ENCODE data around the gene TOGARAM2.

TOGARAM2 gene

DNA sequence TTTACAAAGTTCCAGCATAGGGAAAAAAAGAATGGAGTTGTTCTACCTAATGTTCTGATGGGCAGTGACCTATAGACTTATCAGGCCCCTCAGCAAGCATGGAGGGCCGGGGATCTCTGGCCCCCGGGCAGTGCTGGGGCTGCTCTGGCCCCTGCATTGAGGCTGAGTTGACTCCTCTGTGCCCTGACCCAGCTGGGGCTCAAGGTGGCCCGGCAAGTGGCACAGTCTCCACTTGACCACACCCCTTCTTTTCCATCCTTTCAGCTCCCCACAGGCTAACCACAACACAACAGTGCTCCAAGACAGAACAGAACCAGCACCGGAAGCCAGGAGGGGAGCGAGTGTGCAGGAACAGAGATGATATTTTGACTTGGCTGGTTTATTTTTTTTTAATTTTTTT lies 19.9 kb downstream of the TOGARAM2 start:
- TF ChIP-seq GATA3 (IDR thresholded peaks at IDR 0.05; ENCODE audit: low read depth, low read length) (no peak), GATA2 (IDR thresholded peaks at IDR 0.05; ENCODE audit: low read depth, low read length) (no peak)

DNA sequence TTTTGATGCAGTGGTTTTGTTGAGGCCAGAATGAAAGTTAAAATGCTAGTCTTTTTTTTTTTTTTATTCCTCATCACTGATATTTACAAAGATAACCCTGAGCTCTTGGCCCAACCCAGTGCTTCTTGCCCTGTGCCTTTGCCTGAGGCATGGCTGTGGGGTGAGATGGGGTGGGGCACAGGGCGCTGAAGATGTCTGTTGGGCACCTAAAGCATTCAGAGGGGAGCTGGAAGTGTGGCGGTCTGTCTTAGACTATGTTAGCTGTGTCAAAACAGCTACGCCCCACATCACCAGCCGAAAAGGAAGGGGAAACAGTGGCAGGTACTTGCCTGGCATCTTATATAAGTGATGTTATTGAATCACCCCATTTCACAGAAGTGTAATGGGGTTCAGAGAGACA lies 20.7 kb downstream of the TOGARAM2 start:
- TF ChIP-seq GATA2 (IDR thresholded peaks at IDR 0.05; ENCODE audit: low read depth, low read length) (no peak), GATA3 (IDR thresholded peaks at IDR 0.05; ENCODE audit: low read depth, low read length) (no peak)

DNA sequence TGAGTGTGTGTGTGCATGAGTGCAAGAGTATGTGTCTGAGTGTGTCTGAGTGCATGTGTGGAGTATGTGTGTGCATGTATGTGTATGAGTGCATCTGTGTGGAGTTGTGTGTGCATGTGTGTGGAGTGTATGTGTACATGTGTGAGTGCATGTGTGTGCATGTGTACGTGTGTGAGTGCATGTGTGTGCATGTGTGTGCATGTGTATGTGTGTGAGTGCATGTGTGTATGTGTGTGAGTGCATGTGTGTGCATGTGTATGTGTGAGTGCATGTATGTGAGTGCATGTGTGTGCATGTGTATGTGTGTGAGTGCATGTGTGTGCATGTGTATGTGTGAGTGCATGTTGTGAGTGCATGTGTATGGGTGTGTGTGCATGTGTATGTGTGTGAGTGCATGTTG lies 23.7 kb downstream of the TOGARAM2 start:
- no peak for TF ChIP-seq GATA3 (IDR thresholded peaks at IDR 0.05; ENCODE audit: low read depth, low read length)
- TF ChIP-seq GATA2 (IDR thresholded peaks at IDR 0.05; ENCODE audit: low read depth, low read length), result no peak

DNA sequence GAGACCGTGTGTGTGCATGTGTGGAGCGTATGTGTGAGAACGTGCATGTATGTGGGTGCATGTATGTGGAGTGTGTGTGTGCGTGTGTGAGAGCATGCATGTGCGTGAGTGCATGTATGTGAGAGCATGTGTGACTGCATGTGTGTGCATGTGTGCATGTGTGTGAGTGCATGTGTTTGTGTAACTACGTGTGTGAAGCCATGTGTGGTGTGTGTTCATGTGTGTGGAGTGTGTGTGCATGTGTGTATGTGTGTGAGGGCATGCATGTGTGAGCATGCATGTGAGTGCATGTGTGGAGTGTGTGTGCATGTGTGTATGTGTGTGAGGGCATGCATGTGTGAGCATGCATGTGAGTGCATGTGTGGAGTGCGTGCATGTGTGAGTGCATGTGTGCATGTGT lies 24.2 kb downstream of the TOGARAM2 start:
- TF ChIP-seq GATA3 (IDR thresholded peaks at IDR 0.05; ENCODE audit: low read depth, low read length) (no peak), GATA2 (IDR thresholded peaks at IDR 0.05; ENCODE audit: low read depth, low read length) (no peak)

DNA sequence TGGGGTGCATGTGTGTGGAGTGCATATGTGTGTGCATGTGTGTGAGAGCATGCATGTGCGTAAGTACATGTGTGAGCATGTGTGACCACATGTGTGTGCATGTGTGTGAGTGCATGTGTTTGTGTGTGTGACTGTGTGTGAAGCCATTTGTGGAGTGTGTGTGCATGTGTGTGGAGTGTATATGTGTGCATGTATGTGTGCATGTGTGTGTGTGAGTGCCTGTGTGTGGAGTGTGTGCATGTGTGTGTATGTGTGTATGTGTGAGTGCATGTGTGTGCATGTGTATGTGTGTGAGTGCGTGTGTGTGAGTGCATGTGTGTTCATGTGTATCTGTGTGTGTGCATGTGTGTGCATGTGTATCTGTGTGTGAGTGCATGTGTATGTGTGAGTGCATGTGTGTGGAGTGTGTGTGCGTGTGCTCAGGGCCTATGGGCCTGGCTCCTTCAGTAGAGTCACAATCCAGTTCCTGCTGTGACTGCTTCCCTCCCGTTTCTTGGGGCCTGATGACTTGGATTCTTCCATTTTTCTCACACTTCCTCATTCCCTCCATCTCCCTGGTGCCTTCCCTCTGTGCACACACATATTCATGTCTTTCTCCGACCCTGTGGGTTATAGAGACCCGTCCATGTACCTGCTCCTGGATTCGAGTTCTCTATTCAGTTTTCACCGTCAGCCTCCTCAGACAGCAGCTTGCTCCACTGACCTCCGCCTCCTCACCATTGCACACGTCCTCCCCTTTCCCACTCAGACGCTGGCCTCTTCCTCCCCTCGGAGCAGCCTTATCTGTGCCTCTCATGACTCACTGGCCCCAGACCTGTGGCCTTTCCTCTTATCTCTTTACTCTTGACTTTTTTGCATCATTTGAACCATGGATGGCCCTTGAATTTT lies 25.2 kb downstream of the TOGARAM2 start:
- TF ChIP-seq GATA2 (IDR thresholded peaks at IDR 0.05; ENCODE audit: low read depth, low read length) (no peak), GATA3 (IDR thresholded peaks at IDR 0.05; ENCODE audit: low read depth, low read length) (no peak)

DNA sequence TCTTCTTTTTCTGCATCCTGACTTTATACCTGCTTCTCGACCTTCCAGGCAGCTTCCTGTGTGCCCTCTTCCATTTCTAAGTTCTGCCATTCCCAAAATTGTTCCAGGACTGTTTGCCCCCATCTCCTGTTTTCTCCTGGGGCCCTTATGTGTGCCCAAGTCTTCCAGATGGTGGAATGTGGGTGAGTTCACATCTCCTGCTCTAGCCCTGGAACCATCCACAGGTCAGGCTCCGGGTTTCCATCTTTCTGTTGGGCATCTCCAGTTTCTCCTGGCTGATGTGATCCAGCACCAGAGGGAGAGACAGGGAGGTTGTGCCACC lies 25.8 kb downstream of the TOGARAM2 start:
- TF ChIP-seq GATA3 (IDR thresholded peaks at IDR 0.05; ENCODE audit: low read depth, low read length) (no peak), GATA2 (IDR thresholded peaks at IDR 0.05; ENCODE audit: low read depth, low read length) (no peak)

DNA sequence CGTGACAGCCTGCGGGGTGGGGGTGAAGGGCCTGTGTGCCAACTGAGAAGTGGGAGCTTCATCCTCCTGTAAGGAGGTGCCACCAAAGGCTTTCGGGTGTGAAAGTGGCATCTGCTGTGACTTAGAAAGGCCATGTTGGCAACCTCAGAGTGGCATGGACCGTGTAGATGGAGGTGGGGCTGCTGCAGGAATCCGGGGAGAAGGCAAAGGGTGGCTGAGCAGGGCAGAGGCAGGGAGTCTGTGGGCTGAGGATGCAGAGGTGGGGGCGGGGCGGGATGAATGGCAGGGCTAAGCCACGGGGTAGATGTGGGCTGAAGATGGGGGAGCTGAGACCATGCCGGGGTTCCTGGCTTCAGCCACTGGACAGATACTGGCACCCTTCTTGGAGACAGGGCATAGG lies 28.2 kb downstream of the TOGARAM2 start:
- TF ChIP-seq GATA3 (IDR thresholded peaks at IDR 0.05; ENCODE audit: low read depth, low read length), result no peak

DNA sequence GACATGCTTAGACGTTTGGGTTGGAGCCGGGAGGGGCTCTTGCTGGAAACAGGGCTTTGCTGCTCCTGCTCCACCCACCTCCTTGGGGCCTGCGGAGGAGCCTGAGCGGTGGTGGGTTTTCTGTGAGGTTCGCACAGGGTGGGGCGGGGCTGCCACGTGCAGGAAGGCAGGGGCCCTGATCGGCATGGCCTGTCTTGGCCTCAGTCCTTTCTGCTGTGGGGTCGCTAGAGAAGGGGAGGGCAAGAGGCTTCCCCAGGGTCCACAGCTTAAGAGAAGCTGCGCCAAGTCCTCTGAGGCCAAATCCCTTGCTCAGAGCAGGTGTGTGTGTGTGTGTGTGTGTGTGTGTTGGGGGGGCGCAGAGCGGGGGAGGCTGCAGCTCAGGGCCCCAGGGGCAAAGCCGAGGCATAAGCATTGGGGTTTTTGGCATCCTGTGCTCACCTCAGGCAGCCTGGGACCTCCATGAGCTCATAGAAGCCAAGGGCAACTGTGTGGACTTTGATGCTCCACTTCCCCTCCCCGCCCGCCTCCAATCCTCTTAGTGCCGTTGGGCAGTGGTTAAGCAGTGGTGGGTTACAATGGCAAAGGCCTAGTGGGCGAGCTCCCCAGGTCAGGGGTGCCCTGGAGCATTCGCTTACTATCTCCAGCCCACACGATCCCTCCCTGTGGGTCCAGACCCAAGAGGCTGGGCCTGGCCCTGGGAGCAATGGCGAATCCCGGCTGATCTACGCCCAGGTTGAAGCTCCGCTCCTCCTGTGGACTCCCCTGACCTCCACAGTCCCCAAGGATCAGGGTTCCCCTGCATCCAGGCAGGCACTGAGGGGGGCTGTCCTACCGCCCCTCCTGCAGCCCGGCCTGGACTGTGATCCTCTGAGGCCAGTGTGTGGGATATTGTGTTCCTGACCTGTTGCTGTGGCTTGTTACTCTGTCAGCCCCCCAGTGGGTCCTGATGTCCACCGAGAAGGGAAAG lies 28.9 kb downstream of the TOGARAM2 start:
- no peak for TF ChIP-seq GATA3 (IDR thresholded peaks at IDR 0.05; ENCODE audit: low read depth, low read length)

DNA sequence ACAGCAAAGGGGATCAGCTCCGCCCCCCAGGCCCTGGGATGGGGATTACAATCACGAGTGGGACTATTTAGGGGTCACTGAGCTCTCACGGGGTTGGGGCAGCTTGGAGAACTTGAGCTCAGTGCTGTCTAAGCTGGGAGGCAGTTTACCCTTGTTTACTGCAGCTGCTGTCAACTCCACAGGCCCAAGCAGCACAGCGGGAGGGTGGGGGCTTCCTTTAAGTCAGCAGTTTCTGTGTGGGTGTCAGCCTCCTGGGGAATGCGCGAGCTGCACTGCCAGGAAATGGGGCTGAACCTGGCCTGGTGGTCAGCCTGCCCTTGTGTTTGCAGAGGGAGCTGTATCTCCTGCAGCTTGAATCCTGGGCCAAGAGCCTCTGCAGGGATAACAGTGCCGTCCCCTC lies 29.8 kb downstream of the TOGARAM2 start:
- TF ChIP-seq GATA2 (IDR thresholded peaks at IDR 0.05; ENCODE audit: low read depth, low read length), result no peak

DNA sequence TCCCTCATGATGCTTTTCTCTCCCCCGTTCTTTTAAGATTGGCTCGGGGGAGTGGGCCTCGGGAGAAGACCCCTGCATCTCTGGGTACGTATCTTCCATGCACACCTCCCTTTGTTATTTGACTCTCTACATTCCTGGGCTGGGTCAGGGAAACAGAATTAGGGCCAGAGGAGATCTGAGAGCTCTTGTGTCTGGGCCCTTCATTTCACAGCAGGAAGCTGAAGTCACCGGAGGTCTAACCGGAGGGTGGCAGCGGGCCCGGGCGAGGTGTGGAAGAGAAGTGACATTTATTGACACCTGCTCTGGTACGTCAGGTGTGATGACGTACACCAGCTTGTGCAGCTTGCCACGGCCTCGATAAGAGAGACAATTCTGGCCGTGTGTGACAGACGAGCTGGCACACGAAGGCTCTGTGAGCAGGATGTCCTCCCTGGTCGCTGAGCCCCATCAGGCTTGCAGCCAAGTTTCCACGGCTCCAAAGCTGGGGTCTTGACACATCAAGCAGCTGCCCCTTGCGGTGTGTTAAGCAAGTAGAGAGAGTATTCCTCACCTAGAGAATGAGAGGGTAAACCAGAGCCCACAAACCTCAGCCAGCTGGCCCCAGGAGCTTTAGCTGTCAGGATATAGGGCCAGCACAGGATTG lies 30.4 kb downstream of the TOGARAM2 start:
- TF ChIP-seq GATA2 (IDR thresholded peaks at IDR 0.05; ENCODE audit: low read depth, low read length) (no peak), GATA3 (IDR thresholded peaks at IDR 0.05; ENCODE audit: low read depth, low read length) (no peak)

DNA sequence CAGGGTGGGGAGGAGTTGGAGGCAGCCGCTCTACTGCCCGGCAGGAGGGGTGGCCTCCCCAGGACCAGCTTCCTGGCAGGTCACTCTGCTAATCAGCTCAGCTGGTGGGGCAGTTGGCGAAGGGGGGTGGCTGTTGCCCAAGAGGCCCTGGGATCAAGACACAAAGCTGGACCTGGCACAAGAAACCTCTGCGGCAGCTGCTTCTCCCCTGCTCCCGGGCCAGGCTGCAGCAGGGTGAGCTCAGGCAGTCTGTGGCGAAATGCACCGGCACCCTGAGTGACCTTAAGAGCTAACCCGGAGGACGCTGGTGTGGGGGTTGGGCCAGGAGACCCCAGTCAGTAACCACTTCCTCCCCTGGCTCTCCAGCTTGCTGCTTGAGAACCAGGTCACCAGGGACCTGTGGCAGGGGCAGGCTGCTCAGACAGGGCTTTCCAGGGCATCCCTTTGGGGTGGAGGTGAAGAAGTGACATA lies 31.1 kb downstream of the TOGARAM2 start:
- TF ChIP-seq GATA3 (IDR thresholded peaks at IDR 0.05; ENCODE audit: low read depth, low read length), result no peak
- no peak for TF ChIP-seq GATA2 (IDR thresholded peaks at IDR 0.05; ENCODE audit: low read depth, low read length)

DNA sequence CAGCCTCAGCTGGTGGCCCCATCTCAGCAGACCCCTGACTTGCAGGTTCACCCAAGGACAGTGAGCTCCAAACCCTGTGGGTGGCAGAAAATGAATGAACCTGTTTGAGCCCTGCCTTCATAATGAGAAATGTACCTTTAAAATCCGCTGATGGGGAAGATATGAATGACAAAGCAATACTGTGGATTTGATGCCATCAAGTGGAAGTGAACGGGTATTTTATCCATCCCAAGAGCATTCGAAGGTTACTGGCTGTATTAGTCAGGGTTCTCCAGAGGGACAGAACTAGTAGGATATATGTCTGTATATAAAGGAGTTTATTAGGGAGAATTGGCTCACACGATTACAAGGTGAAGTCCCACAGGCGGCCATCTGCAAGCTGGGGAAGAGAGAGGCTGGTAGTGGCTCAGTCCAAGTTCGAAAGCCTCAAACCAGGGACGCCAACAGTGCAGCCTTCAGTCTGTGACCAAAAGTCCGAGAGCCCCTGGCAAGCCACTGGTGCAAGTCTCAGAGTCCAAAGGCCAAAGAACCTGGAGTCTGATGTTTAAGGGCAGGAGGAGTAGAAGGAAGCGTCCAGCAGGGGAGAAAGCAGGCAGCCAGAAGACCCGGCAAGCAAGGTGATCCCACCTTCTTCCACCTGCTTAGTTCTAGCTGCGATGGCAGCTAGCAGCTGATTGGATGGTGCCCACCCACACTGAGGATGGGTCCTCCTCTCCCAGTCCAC lies 32.1 kb downstream of the TOGARAM2 start:
- no peak for TF ChIP-seq GATA3 (IDR thresholded peaks at IDR 0.05; ENCODE audit: low read depth, low read length)
- TF ChIP-seq GATA2 (IDR thresholded peaks at IDR 0.05; ENCODE audit: low read depth, low read length), result peak; percentile 23; the same call in 1 of the 2 replicates

DNA sequence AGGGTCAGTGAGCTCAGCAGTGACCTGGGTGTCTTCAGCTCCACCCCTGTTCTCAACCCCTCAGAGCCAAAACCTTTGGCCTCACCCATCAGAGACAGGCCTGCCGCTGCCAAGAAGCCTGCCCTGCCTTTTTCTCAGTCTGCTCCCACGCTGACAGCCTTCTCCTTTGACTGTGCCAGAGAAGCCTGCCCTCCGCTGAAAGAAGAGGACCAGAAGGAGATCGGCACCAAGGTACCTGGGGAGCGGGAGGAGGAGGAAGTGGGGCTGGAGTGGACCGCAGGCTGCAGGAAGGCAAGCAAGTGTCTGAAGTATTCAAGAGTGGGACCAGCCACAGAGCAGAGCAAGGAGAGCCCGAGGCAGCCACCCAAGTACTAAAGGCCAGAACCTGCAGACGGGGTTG lies 33.2 kb downstream of the TOGARAM2 start:
- TF ChIP-seq GATA3 (IDR thresholded peaks at IDR 0.05; ENCODE audit: low read depth, low read length) (no peak), GATA2 (IDR thresholded peaks at IDR 0.05; ENCODE audit: low read depth, low read length) (no peak)
